GM12865 (cell line): ENCODE data around the gene IL1RAPL2.

Experiments
- DNase-seq: peaks from one replicate; pipeline ENCODE4 v3.0.0; 2010; ENCODE audit warnings: low read depth
- H3K4me3 ChIP-seq: 2 replicates; pipeline ENCODE4 v1.5.1; 2011; ENCODE audit warnings: mild to moderate bottlenecking, low read depth, low read length, control low read depth
- TF ChIP-seq, protein P1 (sequence below): IDR thresholded peaks from 2 replicates; pipeline ENCODE4 v1.5.1; 2011; ENCODE audit warnings: low read length, control low read depth, low read depth, inconsistent platforms; ENCODE audit not compliant: insufficient read depth; ENCODE audit errors: missing control alignments

IL1RAPL2 gene

DNA sequence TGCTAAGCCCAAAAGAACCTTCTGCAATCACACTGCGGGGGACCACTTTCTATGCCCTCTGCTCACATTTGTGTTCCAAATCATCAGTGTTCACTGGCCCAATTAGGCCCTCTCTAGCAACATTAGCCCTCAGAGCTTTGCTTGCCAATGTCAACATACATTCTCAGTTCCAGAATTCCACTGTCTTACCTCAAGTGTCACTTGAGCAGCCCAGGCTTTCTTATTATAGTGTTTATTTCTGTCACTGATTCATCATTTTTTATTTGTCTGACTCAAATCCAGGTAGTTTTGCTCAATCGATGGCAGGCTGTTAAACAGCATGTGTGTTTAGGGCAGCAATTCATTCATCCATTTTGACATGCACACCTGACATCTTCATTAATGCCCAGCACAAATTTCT, 363.3 kb downstream of the IL1RAPL2 start:
- TF ChIP-seq, protein P1, sequence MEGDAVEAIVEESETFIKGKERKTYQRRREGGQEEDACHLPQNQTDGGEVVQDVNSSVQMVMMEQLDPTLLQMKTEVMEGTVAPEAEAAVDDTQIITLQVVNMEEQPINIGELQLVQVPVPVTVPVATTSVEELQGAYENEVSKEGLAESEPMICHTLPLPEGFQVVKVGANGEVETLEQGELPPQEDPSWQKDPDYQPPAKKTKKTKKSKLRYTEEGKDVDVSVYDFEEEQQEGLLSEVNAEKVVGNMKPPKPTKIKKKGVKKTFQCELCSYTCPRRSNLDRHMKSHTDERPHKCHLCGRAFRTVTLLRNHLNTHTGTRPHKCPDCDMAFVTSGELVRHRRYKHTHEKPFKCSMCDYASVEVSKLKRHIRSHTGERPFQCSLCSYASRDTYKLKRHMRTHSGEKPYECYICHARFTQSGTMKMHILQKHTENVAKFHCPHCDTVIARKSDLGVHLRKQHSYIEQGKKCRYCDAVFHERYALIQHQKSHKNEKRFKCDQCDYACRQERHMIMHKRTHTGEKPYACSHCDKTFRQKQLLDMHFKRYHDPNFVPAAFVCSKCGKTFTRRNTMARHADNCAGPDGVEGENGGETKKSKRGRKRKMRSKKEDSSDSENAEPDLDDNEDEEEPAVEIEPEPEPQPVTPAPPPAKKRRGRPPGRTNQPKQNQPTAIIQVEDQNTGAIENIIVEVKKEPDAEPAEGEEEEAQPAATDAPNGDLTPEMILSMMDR, result no peak
- no peak for DNase-seq

DNA sequence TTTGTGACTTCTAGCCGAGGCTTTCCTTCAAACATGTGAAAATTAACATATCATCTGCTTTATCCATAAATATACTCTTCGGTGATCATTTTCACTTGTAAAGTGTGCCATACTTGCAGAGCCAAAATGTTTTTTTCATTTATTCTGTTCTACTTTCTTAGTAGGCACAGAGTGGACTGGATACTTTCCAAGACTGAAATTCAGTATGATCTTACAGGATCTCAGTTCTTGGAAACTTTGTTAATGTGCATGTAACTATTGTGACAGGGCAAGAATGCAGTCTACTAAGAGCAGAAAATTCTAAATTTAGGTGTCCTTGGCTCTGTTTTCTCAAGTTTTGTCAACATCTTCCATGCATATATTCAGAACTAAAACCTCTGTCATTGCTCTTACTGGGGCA, 369.6 kb downstream of the IL1RAPL2 start:
- no peak for DNase-seq
- TF ChIP-seq, protein P1, result no peak
- no peak overlapping the region for H3K4me3 ChIP-seq

More for the DNA sequence above, 363.3 kb downstream of the IL1RAPL2 start:
- H3K4me3 ChIP-seq, result no peak overlapping the region

DNA sequence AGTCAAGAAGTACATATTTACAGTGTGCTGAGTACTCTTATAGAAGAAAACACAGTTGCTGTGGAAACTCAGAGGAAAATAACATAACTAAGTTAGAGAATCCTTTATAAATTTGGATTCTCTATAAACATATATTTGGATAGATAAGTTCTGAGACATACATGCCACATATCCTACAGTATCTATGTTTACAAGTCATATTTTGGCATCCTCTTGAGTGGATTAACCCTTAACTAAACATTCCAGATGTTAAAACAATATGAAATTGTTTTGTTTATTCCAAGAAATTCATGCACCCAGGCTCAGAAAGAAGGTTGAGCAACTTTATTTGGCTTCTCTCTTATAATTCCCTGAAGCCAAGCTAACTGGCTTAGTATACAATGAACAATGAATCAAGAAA, 387.3 kb downstream of the IL1RAPL2 start:
- TF ChIP-seq, protein P1, result no peak
- no peak for DNase-seq

DNA sequence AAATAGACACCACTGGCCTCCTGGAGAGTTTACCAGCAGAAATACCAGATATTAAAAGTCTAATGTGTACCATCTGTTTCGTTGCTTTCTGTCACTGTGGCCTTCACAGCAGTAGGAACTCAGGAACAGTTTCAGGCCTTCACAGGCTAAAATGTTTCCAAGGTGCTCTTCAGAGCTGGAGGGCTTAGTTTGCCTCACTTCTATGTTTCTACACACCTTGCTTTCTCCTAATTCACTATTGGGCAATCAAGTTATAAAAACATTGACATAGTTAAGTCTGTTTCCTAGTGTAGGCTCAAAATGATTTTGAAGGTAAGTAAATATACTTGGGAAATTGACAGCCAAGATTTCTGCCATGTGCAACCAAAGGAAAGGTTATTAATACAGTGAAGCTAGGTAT, 395.9 kb downstream of the IL1RAPL2 start:
- TF ChIP-seq, protein P1, result no peak
- no peak for DNase-seq
- H3K4me3 ChIP-seq, result no peak overlapping the region

More for the DNA sequence above, 387.3 kb downstream of the IL1RAPL2 start:
- H3K4me3 ChIP-seq, result no peak overlapping the region

DNA sequence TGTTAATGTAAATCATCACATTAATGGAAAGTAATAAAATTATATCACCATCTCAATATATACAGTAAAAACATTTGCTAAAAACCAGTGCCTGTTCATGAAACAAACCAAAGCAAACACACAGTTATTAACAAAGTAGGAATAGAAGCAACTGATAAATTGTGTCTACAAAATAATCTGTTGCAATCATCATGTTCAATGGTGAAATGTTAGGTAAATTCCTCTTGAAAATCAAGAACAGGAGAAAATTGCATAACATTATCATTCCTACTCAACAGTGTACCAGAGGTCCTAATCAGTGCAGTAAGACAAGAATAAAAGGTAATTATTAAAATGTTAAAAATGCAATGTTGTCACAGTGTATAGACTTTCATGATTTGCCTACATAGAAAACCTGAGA, 402.2 kb downstream of the IL1RAPL2 start:
- no peak overlapping the region for H3K4me3 ChIP-seq
- DNase-seq, result no peak
- TF ChIP-seq, protein P1, result no peak

DNA sequence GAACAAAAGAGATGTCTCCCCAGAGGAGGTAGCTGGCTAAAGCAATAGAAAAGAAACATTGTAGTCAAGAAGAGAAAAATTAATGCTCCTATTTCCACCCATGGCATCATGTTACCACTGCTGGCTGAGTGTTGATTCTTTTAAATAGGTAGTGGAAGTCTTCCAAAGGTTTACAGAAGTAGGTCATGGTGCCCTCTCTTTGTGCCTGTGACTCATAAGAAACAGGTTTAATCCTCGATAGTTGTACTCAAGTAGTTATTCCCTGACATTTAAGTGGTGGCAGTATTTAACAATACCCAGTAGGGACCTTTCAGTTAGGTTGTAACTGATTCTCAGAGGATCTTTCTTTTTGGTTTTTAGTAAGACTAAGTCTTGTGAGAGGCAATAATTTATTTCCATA, 406.7 kb downstream of the IL1RAPL2 start:
- DNase-seq, result no peak
- no peak overlapping the region for H3K4me3 ChIP-seq
- TF ChIP-seq, protein P1, result no peak

DNA sequence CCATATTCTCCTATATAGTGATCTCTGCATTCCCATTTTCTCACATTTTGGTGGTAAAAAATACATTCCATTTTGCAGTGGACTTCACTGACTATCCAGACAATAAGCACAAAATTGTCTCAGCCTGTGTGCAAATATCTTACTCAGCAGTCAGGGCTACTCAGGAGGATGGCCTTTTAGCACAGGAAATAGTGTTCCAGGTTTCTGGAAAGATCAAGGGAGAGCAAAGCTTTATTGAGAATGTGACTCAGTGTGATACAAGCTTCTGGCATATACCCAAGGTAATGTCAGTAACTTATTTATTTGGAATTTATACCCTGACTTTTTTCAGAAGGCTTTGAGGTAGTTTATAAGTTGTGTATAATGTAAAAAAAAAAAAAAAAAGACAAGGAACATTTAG, 421.1 kb downstream of the IL1RAPL2 start:
- no peak overlapping the region for H3K4me3 ChIP-seq

More for the DNA sequence above, 421.1 kb downstream of the IL1RAPL2 start:
- no peak for DNase-seq
- TF ChIP-seq, protein P1, result no peak
